Measurements from ENCODE around the gene MRPL34.

The MRPL34 gene

DNA sequence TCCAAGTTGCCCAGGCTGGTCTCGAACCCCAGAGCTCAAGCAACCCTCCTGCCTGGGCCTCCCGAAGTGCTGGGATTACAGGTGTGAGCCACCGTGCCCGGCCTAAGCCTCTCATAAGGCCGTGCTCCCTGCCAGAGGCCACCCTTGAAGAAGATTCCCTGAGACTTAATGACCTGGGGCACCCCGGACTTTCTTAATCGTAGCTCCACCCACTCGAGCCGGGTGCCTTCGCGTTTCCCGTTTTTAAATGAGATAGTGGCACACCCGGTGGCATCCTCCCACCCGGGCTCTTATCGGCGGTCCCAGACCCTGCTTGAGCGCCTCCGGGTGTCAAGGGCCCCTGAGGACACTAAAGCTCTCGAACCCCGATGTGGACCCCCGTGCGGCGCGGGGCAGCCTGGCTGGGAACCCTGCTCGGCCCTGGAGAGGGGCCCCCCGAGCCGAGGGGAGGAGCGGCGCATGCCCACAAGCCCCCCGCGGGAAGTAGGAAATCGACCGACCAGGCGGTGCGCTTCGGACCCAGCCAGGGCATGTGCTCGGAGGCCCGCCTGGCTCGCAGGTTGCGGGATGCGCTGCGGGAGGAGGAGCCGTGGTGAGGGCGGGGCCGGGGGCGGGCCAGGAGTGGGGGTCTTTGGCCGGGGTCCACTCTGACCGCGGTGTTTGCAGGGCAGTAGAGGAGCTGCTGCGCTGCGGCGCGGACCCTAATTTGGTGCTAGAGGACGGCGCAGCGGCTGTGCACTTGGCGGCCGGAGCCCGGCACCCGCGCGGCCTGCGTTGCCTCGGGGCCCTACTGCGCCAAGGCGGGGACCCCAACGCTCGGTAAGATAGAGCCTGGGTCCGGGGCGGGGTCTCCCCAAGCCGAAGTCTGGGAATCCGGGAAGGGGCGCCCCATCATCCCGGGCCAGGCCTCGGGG is 24.0 kb upstream of the MRPL34 start, which contains the start of gene ANKLE1:
TSS of gene ANKLE1 (plus strand) at position 511 of the 914 bp plus-strand sequence. CDS start at position 531, 20 bp downstream.
- no peak for TF ChIP-seq CTCF (IDR thresholded peaks at IDR 0.05)

DNA sequence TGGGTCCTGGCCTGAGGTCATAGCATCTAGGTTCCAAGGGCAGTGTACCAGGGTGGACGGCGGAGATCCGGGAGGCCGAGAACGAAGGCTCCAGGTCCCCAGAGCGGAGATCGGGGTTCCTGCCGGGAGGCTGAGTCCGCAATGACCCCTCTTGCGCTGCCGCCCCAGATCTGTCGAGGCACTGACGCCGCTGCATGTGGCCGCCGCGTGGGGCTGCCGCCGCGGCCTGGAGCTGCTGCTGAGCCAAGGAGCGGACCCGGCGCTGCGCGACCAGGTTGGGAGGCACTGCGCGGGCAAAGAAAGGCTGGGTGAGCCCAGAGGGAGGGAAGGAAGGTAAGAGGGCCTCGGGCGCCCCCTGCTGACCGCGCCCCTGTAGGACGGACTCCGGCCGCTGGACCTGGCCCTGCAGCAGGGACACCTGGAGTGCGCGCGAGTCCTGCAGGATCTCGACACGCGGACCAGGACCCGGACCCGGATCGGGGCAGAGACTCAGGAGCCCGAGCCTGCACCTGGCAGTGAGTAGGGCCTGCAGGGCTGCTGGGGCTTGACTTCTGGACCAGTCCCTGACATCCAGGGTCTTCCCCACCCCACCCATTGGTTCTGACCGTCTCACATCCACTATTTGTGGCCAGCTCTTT is 23.1 kb upstream of the MRPL34 start:
- TF ChIP-seq CTCF (IDR thresholded peaks at IDR 0.05): peak; percentile 89

- no peak for TF ChIP-seq CTCF (IDR thresholded peaks at IDR 0.05)
Measured at GRCh38 chr19:17283504-17283996, 22.1 kb upstream of the MRPL34 start.

DNA sequence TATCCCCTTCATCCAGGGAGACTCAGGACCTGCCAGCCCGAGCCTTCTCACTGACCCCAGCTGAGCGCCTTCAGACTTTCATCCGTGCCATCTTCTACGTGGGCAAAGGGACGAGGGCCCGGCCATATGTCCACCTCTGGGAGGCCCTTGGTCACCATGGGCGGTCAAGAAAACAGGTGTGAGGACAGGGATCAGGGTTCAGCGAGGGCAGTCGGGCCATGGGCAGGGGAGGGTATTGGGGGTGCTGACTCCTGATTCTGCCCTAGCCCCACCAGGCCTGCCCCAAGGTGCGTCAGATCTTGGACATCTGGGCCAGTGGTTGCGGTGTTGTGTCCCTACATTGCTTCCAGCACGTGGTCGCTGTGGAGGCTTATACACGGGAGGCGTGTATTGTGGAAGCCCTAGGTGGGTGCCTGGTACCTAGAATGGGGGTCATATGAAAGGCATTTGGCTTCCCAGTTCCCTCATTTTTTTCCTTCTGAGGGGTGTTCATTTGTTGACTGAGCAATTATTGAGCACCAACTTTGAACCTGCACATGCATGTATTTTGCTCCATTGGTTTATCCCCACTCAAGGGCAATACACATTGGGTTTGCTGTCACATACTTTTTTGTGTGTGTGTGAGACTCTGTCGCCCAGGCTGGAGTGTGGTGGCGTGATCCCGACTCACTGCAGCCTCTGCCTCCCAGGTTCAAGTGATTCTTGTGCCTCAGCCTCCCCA is 20.1 kb upstream of the MRPL34 start:
- TF ChIP-seq CTCF (IDR thresholded peaks at IDR 0.05): no peak

DNA sequence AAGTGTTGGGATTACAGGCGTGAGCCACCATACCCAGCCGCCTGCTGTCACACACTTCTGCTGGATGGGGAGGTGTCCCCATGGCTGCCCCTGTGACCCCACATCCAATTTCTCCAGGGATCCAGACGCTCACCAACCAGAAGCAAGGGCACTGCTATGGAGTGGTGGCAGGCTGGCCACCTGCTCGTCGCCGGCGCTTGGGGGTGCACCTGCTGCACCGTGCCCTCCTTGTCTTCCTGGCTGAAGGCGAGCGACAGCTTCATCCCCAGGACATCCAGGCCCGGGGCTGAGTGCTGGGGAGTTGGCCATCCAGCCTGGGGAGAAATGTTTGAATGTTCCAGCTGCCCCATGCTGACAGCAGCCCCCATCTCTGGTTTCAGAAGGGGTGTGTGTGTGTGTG is 19.4 kb upstream of the MRPL34 start:
- TF ChIP-seq CTCF (IDR thresholded peaks at IDR 0.05): no peak

DNA sequence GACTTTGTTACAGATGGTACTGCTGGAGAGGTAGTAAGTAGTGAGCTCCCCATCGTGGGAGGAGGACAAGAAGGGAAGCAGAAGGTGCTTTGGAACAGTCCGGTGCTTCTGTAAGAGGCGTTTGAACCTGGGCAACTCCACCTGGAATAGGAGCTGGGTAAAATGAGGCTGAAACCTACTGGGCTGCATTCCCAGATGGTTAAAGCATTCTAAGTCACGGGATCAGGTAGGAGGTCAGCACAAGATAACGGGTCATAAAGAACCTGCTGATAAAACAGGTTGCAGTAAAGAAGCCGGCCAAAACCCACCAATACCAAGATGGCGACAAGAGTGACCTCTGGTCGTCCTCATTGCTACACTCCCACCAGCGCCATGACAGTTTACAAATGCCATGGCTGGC is 18.9 kb upstream of the MRPL34 start:
- TF ChIP-seq CTCF (IDR thresholded peaks at IDR 0.05): no peak

GRCh38 chr19:17289489-17289888 is 16.2 kb upstream of the MRPL34 start:
- no peak for TF ChIP-seq CTCF (IDR thresholded peaks at IDR 0.05)

All from LNCAP (cell line).